AG04449 (cell line): ENCODE results near the gene TBC1D1.

Experiments
- CTCF ChIA-PET: fragments of 350-600 bp; formaldehyde crosslinking; extraction: SDS; loops from one replicate; lab custom pipeline; 2021; ENCODE audit warnings: antibody characterized with exemption; lab: Yijun Ruan, JAX
- POLR2A ChIA-PET: fragments of 400-600, 350-600 bp; formaldehyde crosslinking; extraction: SDS; loops from one replicate; lab custom pipeline; 2020; ENCODE audit warnings: antibody characterized with exemption, inconsistent platforms; lab: Yijun Ruan, JAX
- DNase-seq: peaks from one replicate; pipeline ENCODE4 v3.0.0-alpha.2; 2010; ENCODE audit warnings: low read depth, low spot score
- H3K4me3 ChIP-seq: 2 replicates; pipeline ENCODE4 v1.5.1; 2011; ENCODE audit warnings: low read depth, mild to moderate bottlenecking, control low read depth, low read length
- TF ChIP-seq, protein P1 (sequence below): IDR thresholded peaks from one replicate; pipeline ENCODE4 v1.5.1; 2011; ENCODE audit warnings: mild to moderate bottlenecking, moderate library complexity, low read length, control low read depth, inconsistent platforms; ENCODE audit not compliant: insufficient read depth; ENCODE audit errors: missing control alignments

TBC1D1 gene

GRCh38 chr4:37980246-37980645 lies 89.4 kb downstream of the TBC1D1 start:
- H3K4me3 ChIP-seq = no peak overlapping the region
- POLR2A ChIA-PET = no interaction called here
- CTCF ChIA-PET = interaction anchor here (1.0 to 1.1 kb wide), 3 partner anchors 8 to 57 kb away, joined by 3 to 4 read pairs (median 4); partner anchors contain the start of gene PTTG2
- TF ChIP-seq, protein P1, sequence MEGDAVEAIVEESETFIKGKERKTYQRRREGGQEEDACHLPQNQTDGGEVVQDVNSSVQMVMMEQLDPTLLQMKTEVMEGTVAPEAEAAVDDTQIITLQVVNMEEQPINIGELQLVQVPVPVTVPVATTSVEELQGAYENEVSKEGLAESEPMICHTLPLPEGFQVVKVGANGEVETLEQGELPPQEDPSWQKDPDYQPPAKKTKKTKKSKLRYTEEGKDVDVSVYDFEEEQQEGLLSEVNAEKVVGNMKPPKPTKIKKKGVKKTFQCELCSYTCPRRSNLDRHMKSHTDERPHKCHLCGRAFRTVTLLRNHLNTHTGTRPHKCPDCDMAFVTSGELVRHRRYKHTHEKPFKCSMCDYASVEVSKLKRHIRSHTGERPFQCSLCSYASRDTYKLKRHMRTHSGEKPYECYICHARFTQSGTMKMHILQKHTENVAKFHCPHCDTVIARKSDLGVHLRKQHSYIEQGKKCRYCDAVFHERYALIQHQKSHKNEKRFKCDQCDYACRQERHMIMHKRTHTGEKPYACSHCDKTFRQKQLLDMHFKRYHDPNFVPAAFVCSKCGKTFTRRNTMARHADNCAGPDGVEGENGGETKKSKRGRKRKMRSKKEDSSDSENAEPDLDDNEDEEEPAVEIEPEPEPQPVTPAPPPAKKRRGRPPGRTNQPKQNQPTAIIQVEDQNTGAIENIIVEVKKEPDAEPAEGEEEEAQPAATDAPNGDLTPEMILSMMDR = no peak
- DNase-seq = no peak

- TF ChIP-seq, protein P1 = no peak
- DNase-seq = no peak
- H3K4me3 ChIP-seq = no peak overlapping the region
- ChIA-PET POLR2A (no interaction called here), CTCF (interaction anchor here (1.0 to 2.1 kb wide), 5 partner anchors 15 to 178 kb away, joined by 3 to 8 read pairs (median 4); no protein-coding TSS in a partner anchor)
Observed at GRCh38 chr4:37981425-37981824, 90.5 kb downstream of the TBC1D1 start.

- peak; percentile 23 for DNase-seq
- TF ChIP-seq, protein P1 = no peak
- H3K4me3 ChIP-seq = no peak overlapping the region
- CTCF ChIA-PET = interaction anchor here (0.9 to 2.1 kb wide), 6 partner anchors 16 to 180 kb away, joined by 3 to 8 read pairs (median 4); no protein-coding TSS in a partner anchor
- POLR2A ChIA-PET = no interaction called here
Observed at GRCh38 chr4:37981844-37982720, 91.2 kb downstream of the TBC1D1 start.

DNA sequence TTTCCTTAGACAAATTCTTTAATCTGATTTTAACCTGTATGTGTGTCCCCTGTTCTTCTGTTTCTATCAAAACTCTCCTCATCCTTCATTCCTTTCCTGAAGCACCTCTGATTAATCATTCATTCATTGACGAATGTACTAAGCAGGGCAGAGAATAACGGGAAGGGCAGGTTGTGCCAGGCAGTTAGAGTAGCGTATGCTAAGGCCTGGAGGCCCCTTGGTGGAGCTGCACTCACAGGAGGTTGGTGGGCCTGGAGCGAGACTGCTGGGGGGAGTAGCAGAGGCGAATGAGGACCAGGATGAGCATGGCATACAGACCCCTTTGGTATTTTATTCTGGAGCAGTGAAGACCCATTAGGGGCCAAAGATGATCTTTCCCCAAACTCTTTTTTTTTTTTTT lies 91.9 kb downstream of the TBC1D1 start:
- ChIA-PET POLR2A (no interaction called here), CTCF (interaction anchor here (0.9 to 2.1 kb wide), 4 partner anchors 53 to 180 kb away, joined by 4 to 8 read pairs (median 5); no protein-coding TSS in a partner anchor)
- no peak overlapping the region for H3K4me3 ChIP-seq
- TF ChIP-seq, protein P1 = no peak
- DNase-seq = no peak

- TF ChIP-seq, protein P1 = no peak
- no peak for DNase-seq
- ChIA-PET POLR2A (no interaction called here), CTCF (interaction anchor here (1.9 kb wide), 1 partner anchor 182 kb away, joined by 5 read pairs; no protein-coding TSS in a partner anchor)
- H3K4me3 ChIP-seq = no peak overlapping the region
Observed at GRCh38 chr4:37983951-37984350, 93.1 kb downstream of the TBC1D1 start.

DNA sequence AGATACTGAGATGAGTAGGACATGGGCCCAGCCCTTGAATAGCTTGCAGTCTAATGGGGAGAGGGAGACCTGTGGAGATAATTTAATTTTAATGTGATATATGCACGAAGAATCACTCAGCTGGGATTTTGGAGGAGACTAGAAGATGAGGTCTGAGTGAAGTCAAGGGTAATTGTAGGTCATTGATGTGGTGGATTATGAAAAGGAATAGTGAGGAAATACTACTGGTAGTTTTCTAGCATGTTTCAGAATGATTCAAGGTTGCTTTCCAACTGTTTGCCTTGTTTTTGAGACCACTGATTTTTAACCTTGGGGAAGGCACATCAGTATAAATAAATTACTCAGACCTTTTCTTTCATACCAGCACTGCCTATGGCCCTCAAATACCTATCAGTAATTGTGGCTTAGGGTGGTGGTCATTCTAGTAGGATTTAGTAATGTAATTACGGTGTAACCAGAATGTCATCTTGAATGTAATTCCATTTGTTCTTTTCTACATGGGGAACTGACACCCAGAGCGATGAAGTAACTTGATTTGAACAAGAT lies 94.9 kb downstream of the TBC1D1 start:
- ChIA-PET CTCF (interaction anchor here (0.6 kb wide), 1 partner anchor 10 kb away, joined by 3 read pairs; no protein-coding TSS in a partner anchor), POLR2A (no interaction called here)
- H3K4me3 ChIP-seq = no peak overlapping the region
- DNase-seq = no peak
- TF ChIP-seq, protein P1 = no peak
